GM21737 (cell line): Measurements from ENCODE around the gene IQSEC3.
"Not testable (repeated sequence)": the region's sequence is repeated elsewhere in the genome, so short reads cannot be mapped to it uniquely, and the experiment has no call there.

Experiments used
- ATAC-seq: cut with Tn5 transposase; IDR thresholded peaks from one replicate; pipeline ENCODE4 v1.9.1; 2021; ENCODE audit warnings: mild to moderate bottlenecking, moderate library complexity; ENCODE audit not compliant: unreplicated experiment

IQSEC3 gene

GRCh38 chr12:177336-177979 lies 110.9 kb downstream of the IQSEC3 start:
- no peak for ATAC-seq

- ATAC-seq: no peak
Measured at GRCh38 chr12:177980-178828, 111.6 kb downstream of the IQSEC3 start.

GRCh38 chr12:178829-179109 lies 112.2 kb downstream of the IQSEC3 start:
- no peak for ATAC-seq

GRCh38 chr12:179131-179884 lies 112.7 kb downstream of the IQSEC3 start:
- ATAC-seq: no peak

GRCh38 chr12:179885-180284 lies 113.3 kb downstream of the IQSEC3 start:
- ATAC-seq: no peak

- no peak for ATAC-seq
Measured at GRCh38 chr12:180445-180844, 113.9 kb downstream of the IQSEC3 start.

GRCh38 chr12:181921-182320 lies 115.4 kb downstream of the IQSEC3 start:
- ATAC-seq: no peak

- ATAC-seq: no peak
Measured at GRCh38 chr12:182381-182892, 115.9 kb downstream of the IQSEC3 start.

- no peak for ATAC-seq
Measured at GRCh38 chr12:184811-185575, 118.4 kb downstream of the IQSEC3 start.

- no peak for ATAC-seq
Measured at GRCh38 chr12:185576-185955, 119.0 kb downstream of the IQSEC3 start.

- ATAC-seq: no peak
Measured at GRCh38 chr12:186006-186625, 119.5 kb downstream of the IQSEC3 start.

GRCh38 chr12:187986-188909 lies 121.7 kb downstream of the IQSEC3 start:
- not testable (repeated sequence) for ATAC-seq

GRCh38 chr12:188910-189621 lies 122.5 kb downstream of the IQSEC3 start:
- ATAC-seq: no peak

GRCh38 chr12:189622-189962 lies 123.0 kb downstream of the IQSEC3 start:
- ATAC-seq: no peak

GRCh38 chr12:190881-191280 lies 124.3 kb downstream of the IQSEC3 start:
- no peak for ATAC-seq

GRCh38 chr12:191541-191940 lies 125.0 kb downstream of the IQSEC3 start:
- ATAC-seq: no peak

GRCh38 chr12:193261-193660 lies 126.7 kb downstream of the IQSEC3 start:
- ATAC-seq: no peak

- ATAC-seq: no peak
Measured at GRCh38 chr12:194276-194675, 127.7 kb downstream of the IQSEC3 start.

GRCh38 chr12:195156-195555 lies 128.6 kb downstream of the IQSEC3 start:
- ATAC-seq: no peak
